ENCODE data around the gene CEACAM1. TPM values are rescaled to one million over a fixed set of nuclear protein-coding genes. Genes with fewer than 3 reads are reported as not detected.

Gene CEACAM1
- total and polyA plus RNA-seq, 2 experiments from 2014 or later = 0.63 to 3.0 TPM

DNA sequence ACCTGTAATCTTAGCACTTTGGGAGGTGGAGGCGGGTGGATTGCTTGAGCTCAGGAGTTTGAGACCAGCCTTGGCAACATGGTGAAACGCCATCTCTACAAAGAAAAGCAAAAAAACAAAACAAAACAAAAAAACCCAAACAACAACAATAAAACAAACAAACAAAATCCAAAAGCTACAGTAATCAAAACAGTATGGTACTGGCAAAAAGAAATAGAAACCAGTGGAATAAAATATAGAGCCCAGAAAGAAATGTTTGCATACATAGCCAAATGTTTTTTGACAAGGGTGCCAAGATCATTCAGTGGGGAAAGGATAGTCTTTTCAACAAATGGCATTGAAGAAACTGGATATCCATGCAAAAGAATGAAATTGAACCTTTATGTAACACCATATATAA lies 11.5 kb downstream of the CEACAM1 start (continued):
- TF ChIP-seq CTCF (conservative IDR thresholded peaks at IDR 0.05; ENCODE audit: low read depth in 2 of 2) (no peak), EZH2 (IDR thresholded peaks at IDR 0.05; ENCODE audit: low read depth, unreplicated experiment) (no peak)
- TF ChIP-seq, protein P1, sequence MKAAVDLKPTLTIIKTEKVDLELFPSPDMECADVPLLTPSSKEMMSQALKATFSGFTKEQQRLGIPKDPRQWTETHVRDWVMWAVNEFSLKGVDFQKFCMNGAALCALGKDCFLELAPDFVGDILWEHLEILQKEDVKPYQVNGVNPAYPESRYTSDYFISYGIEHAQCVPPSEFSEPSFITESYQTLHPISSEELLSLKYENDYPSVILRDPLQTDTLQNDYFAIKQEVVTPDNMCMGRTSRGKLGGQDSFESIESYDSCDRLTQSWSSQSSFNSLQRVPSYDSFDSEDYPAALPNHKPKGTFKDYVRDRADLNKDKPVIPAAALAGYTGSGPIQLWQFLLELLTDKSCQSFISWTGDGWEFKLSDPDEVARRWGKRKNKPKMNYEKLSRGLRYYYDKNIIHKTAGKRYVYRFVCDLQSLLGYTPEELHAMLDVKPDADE (IDR thresholded peaks at IDR 0.05) = no peak
- TF ChIP-seq, protein P2, sequence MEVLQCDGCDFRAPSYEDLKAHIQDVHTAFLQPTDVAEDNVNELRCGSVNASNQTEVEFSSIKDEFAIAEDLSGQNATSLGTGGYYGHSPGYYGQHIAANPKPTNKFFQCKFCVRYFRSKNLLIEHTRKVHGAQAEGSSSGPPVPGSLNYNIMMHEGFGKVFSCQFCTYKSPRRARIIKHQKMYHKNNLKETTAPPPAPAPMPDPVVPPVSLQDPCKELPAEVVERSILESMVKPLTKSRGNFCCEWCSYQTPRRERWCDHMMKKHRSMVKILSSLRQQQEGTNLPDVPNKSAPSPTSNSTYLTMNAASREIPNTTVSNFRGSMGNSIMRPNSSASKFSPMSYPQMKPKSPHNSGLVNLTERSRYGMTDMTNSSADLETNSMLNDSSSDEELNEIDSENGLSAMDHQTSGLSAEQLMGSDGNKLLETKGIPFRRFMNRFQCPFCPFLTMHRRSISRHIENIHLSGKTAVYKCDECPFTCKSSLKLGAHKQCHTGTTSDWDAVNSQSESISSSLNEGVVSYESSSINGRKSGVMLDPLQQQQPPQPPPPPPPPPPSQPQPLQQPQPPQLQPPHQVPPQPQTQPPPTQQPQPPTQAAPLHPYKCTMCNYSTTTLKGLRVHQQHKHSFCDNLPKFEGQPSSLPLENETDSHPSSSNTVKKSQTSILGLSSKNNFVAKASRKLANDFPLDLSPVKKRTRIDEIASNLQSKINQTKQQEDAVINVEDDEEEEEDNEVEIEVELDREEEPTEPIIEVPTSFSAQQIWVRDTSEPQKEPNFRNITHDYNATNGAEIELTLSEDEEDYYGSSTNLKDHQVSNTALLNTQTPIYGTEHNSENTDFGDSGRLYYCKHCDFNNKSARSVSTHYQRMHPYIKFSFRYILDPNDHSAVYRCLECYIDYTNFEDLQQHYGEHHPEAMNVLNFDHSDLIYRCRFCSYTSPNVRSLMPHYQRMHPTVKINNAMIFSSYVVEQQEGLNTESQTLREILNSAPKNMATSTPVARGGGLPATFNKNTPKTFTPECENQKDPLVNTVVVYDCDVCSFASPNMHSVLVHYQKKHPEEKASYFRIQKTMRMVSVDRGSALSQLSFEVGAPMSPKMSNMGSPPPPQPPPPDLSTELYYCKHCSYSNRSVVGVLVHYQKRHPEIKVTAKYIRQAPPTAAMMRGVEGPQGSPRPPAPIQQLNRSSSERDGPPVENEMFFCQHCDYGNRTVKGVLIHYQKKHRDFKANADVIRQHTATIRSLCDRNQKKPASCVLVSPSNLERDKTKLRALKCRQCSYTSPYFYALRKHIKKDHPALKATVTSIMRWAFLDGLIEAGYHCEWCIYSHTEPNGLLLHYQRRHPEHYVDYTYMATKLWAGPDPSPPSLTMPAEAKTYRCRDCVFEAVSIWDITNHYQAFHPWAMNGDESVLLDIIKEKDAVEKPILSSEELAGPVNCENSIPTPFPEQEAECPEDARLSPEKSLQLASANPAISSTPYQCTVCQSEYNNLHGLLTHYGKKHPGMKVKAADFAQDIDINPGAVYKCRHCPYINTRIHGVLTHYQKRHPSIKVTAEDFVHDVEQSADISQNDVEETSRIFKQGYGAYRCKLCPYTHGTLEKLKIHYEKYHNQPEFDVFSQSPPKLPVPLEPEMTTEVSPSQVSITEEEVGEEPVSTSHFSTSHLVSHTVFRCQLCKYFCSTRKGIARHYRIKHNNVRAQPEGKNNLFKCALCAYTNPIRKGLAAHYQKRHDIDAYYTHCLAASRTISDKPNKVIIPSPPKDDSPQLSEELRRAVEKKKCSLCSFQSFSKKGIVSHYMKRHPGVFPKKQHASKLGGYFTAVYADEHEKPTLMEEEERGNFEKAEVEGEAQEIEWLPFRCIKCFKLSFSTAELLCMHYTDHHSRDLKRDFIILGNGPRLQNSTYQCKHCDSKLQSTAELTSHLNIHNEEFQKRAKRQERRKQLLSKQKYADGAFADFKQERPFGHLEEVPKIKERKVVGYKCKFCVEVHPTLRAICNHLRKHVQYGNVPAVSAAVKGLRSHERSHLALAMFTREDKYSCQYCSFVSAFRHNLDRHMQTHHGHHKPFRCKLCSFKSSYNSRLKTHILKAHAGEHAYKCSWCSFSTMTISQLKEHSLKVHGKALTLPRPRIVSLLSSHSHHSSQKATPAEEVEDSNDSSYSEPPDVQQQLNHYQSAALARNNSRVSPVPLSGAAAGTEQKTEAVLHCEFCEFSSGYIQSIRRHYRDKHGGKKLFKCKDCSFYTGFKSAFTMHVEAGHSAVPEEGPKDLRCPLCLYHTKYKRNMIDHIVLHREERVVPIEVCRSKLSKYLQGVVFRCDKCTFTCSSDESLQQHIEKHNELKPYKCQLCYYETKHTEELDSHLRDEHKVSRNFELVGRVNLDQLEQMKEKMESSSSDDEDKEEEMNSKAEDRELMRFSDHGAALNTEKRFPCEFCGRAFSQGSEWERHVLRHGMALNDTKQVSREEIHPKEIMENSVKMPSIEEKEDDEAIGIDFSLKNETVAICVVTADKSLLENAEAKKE (CRISPR knock-in tag; IDR thresholded peaks at IDR 0.05) = no peak

GRCh38 chr19:42515241-42515832 lies 12.9 kb downstream of the CEACAM1 start:
- Mint-ChIP-seq H3K27ac (no peak overlapping the region), H3K27me3 (ENCODE audit: insufficient read depth, low read depth, poor library complexity) (peaks cover 7% of the 10 kb centered on the region), H3K36me3 (ENCODE audit: low read depth) (no peaks in the 10 kb centered on the region), H3K4me3 (no peak overlapping the region), H3K9me3 (peaks cover 3% of the 10 kb centered on the region; the same call in 1 of the 3 replicates), H3K4me1 (peaks cover 15% of the 10 kb centered on the region)
- ATAC-seq (no peak), DNase-seq (ENCODE audit: low spot score) (no peak)
- H2AFZ ChIP-seq = no peak overlapping the region
- H3K36me3 ChIP-seq (ENCODE audit: insufficient read depth) = no peaks in the 10 kb centered on the region
- no peaks in the 10 kb centered on the region for H3K79me2 ChIP-seq (replicated peaks; ENCODE audit: insufficient read depth)
- H3K9me2 ChIP-seq (ENCODE audit: insufficient read depth) = peaks cover 4% of the 10 kb centered on the region; the same call in 1 of the 2 replicates
- H3K4me1 ChIP-seq (ENCODE audit: insufficient read depth) = peaks cover 5% of the 10 kb centered on the region
- H3K27ac ChIP-seq (ENCODE audit: low read depth) = no peak overlapping the region
- no peaks in the 10 kb centered on the region for H4K20me1 ChIP-seq (replicated peaks; ENCODE audit: insufficient read depth)
- H3K4me2 ChIP-seq = no peak overlapping the region
- H3F3A ChIP-seq (replicated peaks; ENCODE audit: low read depth) = no peaks in the 10 kb centered on the region; the same call in 1 of the 2 replicates
- H3K27me3 ChIP-seq (ENCODE audit: insufficient read depth) = no peaks in the 10 kb centered on the region
- no peak overlapping the region for H3K4me3 ChIP-seq
- no peak for TF ChIP-seq POLR2AphosphoS5 (IDR thresholded peaks at IDR 0.05; ENCODE audit: low read depth)
- TF ChIP-seq NANOG (IDR thresholded peaks at IDR 0.05; ENCODE audit: borderline replicate concordance) = no peak
- no peak for TF ChIP-seq EZH2 (IDR thresholded peaks at IDR 0.05; ENCODE audit: low read depth, unreplicated experiment)
- TF ChIP-seq REST (IDR thresholded peaks at IDR 0.05; ENCODE audit: unreplicated experiment) = no peak
- no peak for TF ChIP-seq ZNF114 (CRISPR knock-in tag; IDR thresholded peaks at IDR 0.05)
- TF ChIP-seq ZNF331 (CRISPR knock-in tag; IDR thresholded peaks at IDR 0.05; ENCODE audit: low read depth) = no peak

Data from GM23338 (cell line).